Astrocyte (in vitro differentiated cells and primary cell): ENCODE data around the gene PDK2. TPM values are rescaled to one million over a fixed set of nuclear protein-coding genes. Genes with fewer than 3 reads are reported as not detected.
A peak's percentile ranks its signal among the peaks of the same experiment; 100 is the strongest.

Experiments used
- DNase-seq: peaks from one replicate; pipeline ENCODE4 v3.0.0-alpha.2; 2010; ENCODE audit warnings: low read depth
- FAIRE-seq: peaks from 2 replicates; lab custom pipeline; 2011; peaks lifted over from hg19 to GRCh38; lab: Jason Lieb, UNC
- H2AFZ ChIP-seq: 2 replicates; pipeline ENCODE4 v1.6.0; 2012; ENCODE audit warnings: low read depth, low read length, inconsistent platforms
- H3K27ac ChIP-seq: 2 replicates; pipeline ENCODE4 v1.5.1; 2011; ENCODE audit warnings: low read depth, low read length, inconsistent platforms
- H3K27me3 ChIP-seq: 2 replicates; pipeline ENCODE4 v1.6.0; 2011; ENCODE audit warnings: low read length, inconsistent platforms; ENCODE audit not compliant: insufficient read depth
- H3K36me3 ChIP-seq: 2 replicates; pipeline ENCODE4 v1.5.1; 2011; ENCODE audit warnings: low read length, inconsistent platforms; ENCODE audit not compliant: insufficient read depth
- H3K4me1 ChIP-seq: 2 replicates; pipeline ENCODE4 v1.5.1; 2011; ENCODE audit warnings: low read length, inconsistent platforms; ENCODE audit not compliant: insufficient read depth
- H3K4me2 ChIP-seq: 2 replicates; pipeline ENCODE4 v1.6.0; 2012; ENCODE audit warnings: low read length, inconsistent platforms
- H3K4me3 ChIP-seq: 2 replicates; pipeline ENCODE4 v1.5.1; 2011; ENCODE audit warnings: low read depth, mild to moderate bottlenecking, low read length, inconsistent platforms; ENCODE audit not compliant: insufficient read depth
- H3K79me2 ChIP-seq: 2 replicates; pipeline ENCODE4 v1.6.0; 2012; ENCODE audit warnings: mild to moderate bottlenecking, low read length, inconsistent platforms; ENCODE audit not compliant: insufficient read depth
- H3K9ac ChIP-seq: 2 replicates; pipeline ENCODE4 v1.6.0; 2012; ENCODE audit warnings: mild to moderate bottlenecking, low read length, inconsistent platforms
- H3K9me3 ChIP-seq: 2 replicates; pipeline ENCODE4 v1.5.1; 2012; ENCODE audit warnings: low read depth, mild to moderate bottlenecking, low read length, inconsistent platforms; ENCODE audit not compliant: insufficient read depth
- H4K20me1 ChIP-seq: 2 replicates; pipeline ENCODE4 v1.6.0; 2012; ENCODE audit warnings: low read length, inconsistent platforms; ENCODE audit not compliant: insufficient read depth
- H3K27ac Mint-ChIP-seq: one replicate; pipeline ENCODE4 v1.8.0; 2021; ENCODE audit warnings: mild to moderate bottlenecking, mixed read lengths; ENCODE audit not compliant: unreplicated experiment
- H3K27me3 Mint-ChIP-seq: one replicate; pipeline ENCODE4 v1.8.0; 2021; ENCODE audit warnings: low read depth, mixed read lengths; ENCODE audit not compliant: unreplicated experiment
- H3K36me3 Mint-ChIP-seq: one replicate; pipeline ENCODE4 v1.8.0; 2021; ENCODE audit warnings: low read depth, mixed read lengths; ENCODE audit not compliant: unreplicated experiment
- H3K4me1 Mint-ChIP-seq: one replicate; pipeline ENCODE4 v1.8.0; 2021; ENCODE audit warnings: low read depth, mixed read lengths; ENCODE audit not compliant: unreplicated experiment
- H3K4me3 Mint-ChIP-seq: one replicate; pipeline ENCODE4 v1.8.0; 2021; ENCODE audit warnings: mild to moderate bottlenecking, moderate library complexity, mixed read lengths; ENCODE audit not compliant: unreplicated experiment
- H3K9me3 Mint-ChIP-seq: one replicate; pipeline ENCODE4 v1.8.0; 2021; ENCODE audit warnings: mild to moderate bottlenecking, mixed read lengths; ENCODE audit not compliant: unreplicated experiment
- EZH2 ChIP-seq: IDR thresholded peaks from 2 replicates; pipeline ENCODE4 v1.6.1; 2012; ENCODE audit warnings: mild to moderate bottlenecking, low read length, inconsistent platforms; ENCODE audit not compliant: insufficient read depth
- total RNA-seq: library from RNA; stranded (reverse); gene quantifications from 2 replicates; pipeline ENCODE4 v1.2.1, GENCODE V29; 2021
- TF ChIP-seq, protein P1 (sequence below): IDR thresholded peaks from 2 replicates; pipeline ENCODE4 v1.5.1; 2011; ENCODE audit warnings: low read depth, mild to moderate bottlenecking, inconsistent platforms, low read length, moderate library complexity; ENCODE audit not compliant: insufficient read depth

Gene PDK2
- total RNA-seq, 1 donor from 2014 or later, result 25.8 TPM

GRCh38 chr17:50112694-50113093 lies 17.5 kb downstream of the PDK2 start:
- Histone ChIP-seq H3K79me2 (no peaks in the 10 kb centered on the region), H2AFZ (no peak overlapping the region), H3K9ac (no peak overlapping the region), H3K36me3 (no peaks in the 10 kb centered on the region), H3K9me3 (no peaks in the 10 kb centered on the region), H3K27ac (no peak overlapping the region), H3K4me2 (no peak overlapping the region), H3K27me3 (no peaks in the 10 kb centered on the region), H4K20me1 (no peaks in the 10 kb centered on the region), H3K4me3 (no peak overlapping the region), H3K4me1 (peaks cover 8% of the 10 kb centered on the region)
- no peak overlapping the region for H3K4me3 Mint-ChIP-seq
- peaks cover 16% of the 10 kb centered on the region for H3K36me3 Mint-ChIP-seq
- H3K9me3 Mint-ChIP-seq, result no peaks in the 10 kb centered on the region
- H3K4me1 Mint-ChIP-seq, result peaks cover 3% of the 10 kb centered on the region
- TF ChIP-seq EZH2, result no peak
- TF ChIP-seq, protein P1, sequence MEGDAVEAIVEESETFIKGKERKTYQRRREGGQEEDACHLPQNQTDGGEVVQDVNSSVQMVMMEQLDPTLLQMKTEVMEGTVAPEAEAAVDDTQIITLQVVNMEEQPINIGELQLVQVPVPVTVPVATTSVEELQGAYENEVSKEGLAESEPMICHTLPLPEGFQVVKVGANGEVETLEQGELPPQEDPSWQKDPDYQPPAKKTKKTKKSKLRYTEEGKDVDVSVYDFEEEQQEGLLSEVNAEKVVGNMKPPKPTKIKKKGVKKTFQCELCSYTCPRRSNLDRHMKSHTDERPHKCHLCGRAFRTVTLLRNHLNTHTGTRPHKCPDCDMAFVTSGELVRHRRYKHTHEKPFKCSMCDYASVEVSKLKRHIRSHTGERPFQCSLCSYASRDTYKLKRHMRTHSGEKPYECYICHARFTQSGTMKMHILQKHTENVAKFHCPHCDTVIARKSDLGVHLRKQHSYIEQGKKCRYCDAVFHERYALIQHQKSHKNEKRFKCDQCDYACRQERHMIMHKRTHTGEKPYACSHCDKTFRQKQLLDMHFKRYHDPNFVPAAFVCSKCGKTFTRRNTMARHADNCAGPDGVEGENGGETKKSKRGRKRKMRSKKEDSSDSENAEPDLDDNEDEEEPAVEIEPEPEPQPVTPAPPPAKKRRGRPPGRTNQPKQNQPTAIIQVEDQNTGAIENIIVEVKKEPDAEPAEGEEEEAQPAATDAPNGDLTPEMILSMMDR, result no peak
- no peak for DNase-seq
- H3K27me3 Mint-ChIP-seq, result peaks cover 5% of the 10 kb centered on the region
- FAIRE-seq, result no peak
- H3K27ac Mint-ChIP-seq, result no peak overlapping the region

- Histone ChIP-seq H3K4me3 (no peak overlapping the region), H4K20me1 (no peaks in the 10 kb centered on the region), H3K36me3 (no peaks in the 10 kb centered on the region), H3K27me3 (no peaks in the 10 kb centered on the region), H3K27ac (no peak overlapping the region), H3K9me3 (no peaks in the 10 kb centered on the region), H3K4me1 (peaks cover 4% of the 10 kb centered on the region), H3K4me2 (no peak overlapping the region), H3K79me2 (no peaks in the 10 kb centered on the region), H3K9ac (no peak overlapping the region), H2AFZ (no peak overlapping the region)
- peaks cover 5% of the 10 kb centered on the region for H3K4me1 Mint-ChIP-seq
- H3K9me3 Mint-ChIP-seq, result no peaks in the 10 kb centered on the region
- H3K27ac Mint-ChIP-seq, result no peak overlapping the region
- no peak for DNase-seq
- FAIRE-seq, result no peak
- no peak for TF ChIP-seq EZH2
- TF ChIP-seq, protein P1, result no peak
- no peak overlapping the region for H3K4me3 Mint-ChIP-seq
- peaks cover 10% of the 10 kb centered on the region for H3K36me3 Mint-ChIP-seq
- H3K27me3 Mint-ChIP-seq, result peaks cover 11% of the 10 kb centered on the region
Observed at GRCh38 chr17:50113624-50114320, 18.6 kb downstream of the PDK2 start.

DNA sequence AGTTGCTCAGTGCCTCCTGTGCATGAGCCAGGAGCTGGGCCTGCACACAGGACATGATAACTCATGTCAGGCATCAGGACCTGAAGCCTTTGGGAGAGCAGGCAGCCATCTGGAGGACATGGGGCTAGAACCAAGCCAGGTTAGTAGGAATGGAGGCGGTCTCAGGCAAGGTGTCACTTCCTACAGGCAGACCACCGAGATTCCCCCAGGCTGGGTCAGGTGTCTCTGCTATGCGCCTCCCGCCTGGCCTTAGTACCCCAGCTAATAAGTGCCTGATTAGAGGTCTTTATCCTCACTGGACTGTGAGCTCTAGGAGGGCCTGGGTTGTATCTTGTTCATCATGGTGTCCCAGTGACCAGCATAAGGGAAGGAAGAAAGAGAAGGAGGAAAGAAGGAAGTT lies 19.2 kb downstream of the PDK2 start:
- Histone ChIP-seq H2AFZ (no peak overlapping the region), H3K9ac (no peak overlapping the region), H3K27me3 (no peaks in the 10 kb centered on the region), H3K79me2 (no peaks in the 10 kb centered on the region), H3K4me3 (no peak overlapping the region), H3K4me2 (no peak overlapping the region), H3K9me3 (no peaks in the 10 kb centered on the region), H3K4me1 (peaks cover 4% of the 10 kb centered on the region), H3K27ac (no peak overlapping the region), H3K36me3 (no peaks in the 10 kb centered on the region), H4K20me1 (no peaks in the 10 kb centered on the region)
- no peaks in the 10 kb centered on the region for H3K9me3 Mint-ChIP-seq
- no peak for FAIRE-seq
- no peak overlapping the region for H3K4me3 Mint-ChIP-seq
- DNase-seq, result no peak
- peak overlapping the region; percentile 4 for H3K27ac Mint-ChIP-seq
- peaks cover 5% of the 10 kb centered on the region for H3K4me1 Mint-ChIP-seq
- TF ChIP-seq, protein P1, result no peak
- no peak for TF ChIP-seq EZH2
- H3K27me3 Mint-ChIP-seq, result peaks cover 14% of the 10 kb centered on the region
- H3K36me3 Mint-ChIP-seq, result peaks cover 8% of the 10 kb centered on the region
